Germinal center (tissue), 1 donor: ENCODE measurements around the gene GALNT2.

Source experiments
- DNase-seq: peaks from one replicate; pipeline ENCODE4 v3.0.0; 2012; ENCODE audit warnings: mixed read lengths, low spot score

GALNT2 gene

DNA sequence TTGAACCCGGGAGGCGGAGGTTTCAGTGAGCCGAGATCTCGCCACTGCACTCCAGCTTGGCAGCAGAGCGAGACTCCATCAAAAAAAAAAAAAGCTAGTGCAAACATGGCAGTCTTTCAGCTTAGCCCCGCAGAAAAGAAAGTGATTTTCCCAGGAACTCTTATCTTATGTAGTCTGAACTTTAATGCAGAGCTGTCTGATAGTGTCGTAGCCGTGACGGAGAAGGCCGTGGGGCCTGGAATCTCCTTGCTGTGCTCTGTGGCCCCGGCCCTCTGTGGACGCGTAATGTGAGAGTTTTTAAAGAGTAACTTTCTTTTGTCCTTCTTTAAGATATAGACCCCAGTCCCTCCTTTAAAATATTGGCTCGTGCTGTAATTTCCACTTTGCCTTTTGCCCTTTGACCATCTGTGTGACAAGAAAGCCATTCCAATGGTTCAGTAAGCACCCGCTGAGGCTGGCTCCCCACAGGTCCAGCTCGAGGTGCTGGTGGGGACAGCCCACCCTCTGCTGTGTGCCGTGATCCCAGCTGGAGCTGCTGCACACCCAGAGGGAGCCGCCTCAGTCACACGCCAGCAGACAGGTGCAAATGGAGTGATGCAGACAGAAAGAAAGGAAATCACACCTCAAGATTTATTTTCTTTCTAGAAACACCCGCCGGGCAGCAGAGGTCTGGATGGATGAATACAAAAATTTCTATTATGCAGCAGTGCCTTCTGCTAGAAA, 195.1 kb downstream of the GALNT2 start:
- no peak for DNase-seq

DNA sequence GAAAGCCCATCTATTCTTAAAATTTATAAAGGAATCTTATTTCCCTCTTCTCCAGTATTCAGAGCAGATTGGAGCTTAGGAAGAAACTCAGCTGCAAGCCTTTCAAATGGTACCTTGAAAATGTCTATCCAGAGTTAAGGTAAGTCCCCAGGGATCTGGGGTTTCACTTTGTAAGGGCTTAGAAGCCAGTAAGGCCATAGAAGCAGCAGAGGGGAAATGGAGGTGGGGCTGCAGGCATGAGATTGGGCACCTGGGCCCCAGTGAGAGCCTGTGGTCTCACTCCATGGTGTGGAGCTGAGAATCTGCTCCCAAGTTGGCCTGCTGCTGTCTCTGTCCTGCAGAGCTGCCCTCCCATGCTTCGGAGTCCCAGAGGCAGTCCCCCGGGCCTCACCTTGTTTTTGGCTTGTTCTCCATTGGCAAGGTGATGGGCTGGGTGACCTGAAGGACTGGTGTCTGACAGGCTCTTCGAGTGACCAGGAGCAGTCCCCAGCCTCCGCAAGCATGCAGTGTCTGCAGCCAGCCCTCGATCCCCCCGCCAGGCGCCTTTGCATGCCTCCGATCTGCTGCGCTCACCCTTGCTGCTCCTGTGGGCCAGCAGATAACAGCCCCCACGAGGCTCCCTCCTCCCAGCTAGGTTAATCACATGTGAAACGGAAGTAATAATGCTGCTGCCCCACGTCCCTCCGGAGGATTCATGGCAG, 196.0 kb downstream of the GALNT2 start:
- DNase-seq, result no peak

DNA sequence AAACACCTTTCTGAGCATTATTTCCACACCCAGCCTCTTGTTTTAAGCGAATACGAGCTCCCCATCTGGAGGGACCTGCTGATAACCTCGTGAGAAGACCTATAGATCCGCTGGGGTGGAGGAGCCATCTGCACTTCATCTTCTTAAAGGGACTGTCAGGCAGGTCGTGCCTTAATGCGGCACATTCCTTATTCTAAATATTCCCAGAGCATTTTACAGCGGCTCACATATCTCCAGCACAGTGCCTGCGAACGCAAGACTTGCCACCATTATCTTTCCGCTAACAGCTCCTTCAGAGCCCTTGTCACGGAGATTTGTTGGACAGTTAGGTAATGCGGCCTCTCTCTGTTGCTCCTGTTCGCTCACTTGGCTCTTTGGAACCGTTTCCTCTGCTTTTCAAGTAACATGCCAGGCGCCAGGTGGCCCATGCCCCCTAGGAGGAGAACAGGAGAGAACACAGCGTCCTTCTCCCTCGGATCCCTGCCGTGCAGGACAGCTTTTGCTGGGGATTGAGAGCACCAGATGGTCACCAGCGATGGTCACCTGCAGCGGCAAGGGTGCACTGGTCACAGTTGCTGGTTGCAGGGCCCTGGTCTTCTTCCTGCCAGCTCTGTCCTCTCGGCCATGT, 196.6 kb downstream of the GALNT2 start:
- DNase-seq, result no peak

DNA sequence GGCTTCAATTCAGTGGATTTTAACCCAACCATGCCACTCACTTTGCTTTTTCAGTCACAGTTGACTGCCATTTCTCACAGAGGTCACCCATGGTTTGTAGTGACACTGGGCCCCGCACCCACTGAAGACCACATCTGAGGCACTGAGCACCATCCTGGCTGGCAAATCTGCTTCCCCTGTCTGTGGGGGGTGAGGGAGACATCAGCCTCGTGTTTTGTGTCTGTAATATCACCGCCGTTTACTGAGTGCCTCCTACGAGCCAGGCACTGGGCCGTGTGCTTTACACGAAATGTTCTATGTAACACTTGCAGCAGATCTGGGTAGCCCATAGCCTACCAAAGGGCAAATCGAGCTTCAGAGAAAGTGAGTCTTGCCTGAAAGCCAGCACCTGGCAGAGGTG, 197.3 kb downstream of the GALNT2 start:
- no peak for DNase-seq

DNA sequence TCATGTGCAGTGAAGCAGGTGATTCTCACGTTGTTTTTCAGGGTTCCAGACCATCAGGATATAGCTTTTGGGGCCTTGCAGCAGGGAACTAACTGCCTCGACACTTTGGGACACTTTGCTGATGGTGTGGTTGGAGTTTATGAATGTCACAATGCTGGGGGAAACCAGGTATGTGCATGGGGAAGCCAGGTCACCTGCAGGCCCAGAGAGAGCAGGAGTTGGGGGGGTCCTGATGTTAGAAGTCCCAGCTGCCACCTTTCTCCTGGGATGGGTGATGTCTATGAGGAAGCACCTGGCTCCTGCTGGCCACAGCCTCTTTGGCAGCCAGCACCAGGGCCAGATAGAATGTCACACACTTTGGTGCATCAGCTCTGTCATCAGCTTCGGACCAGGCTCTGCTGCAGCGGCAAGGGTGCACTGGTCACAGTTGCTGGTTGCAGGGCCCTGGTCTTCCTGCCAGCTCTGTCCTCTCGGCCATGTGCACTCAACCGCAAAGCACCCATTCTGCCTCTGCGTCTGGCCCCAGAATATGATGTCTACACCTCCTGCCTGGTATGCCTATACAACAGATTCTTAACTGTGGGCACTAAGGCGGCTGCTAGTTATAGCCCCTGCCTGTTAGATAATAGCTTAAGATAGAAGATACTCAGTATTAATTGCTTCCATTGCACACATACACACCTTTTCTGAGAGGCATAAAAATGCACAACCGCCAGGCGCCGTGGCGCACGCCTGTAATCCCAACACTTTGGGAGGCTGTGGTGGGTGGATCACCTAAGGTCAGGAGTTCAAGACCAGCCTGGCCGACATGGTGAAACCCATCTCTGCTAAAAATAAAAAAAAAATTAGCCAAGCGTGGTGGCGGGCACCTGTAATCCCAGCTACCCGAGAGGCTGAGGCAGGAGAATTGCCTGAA, 198.4 kb downstream of the GALNT2 start:
- no peak for DNase-seq

DNA sequence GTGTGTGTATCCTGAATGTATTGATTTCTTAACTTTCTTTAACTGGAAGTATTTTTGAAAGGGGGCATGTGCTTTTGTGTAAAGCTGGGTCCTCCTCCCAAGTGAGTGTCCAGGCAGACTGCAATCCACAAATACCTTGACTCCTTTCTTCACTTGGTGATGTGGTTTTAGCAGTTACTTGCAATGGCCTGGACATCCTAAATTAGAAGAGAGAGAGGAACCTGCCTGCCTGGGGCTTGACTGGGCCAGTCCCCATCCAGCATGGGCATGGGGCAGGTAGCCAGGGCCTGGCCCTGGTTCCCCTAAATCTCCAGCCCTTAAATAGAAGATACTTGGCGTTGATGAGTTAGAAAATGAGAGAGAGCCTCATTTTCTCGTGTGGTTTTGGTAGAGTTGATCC, 199.4 kb downstream of the GALNT2 start:
- no peak for DNase-seq

DNA sequence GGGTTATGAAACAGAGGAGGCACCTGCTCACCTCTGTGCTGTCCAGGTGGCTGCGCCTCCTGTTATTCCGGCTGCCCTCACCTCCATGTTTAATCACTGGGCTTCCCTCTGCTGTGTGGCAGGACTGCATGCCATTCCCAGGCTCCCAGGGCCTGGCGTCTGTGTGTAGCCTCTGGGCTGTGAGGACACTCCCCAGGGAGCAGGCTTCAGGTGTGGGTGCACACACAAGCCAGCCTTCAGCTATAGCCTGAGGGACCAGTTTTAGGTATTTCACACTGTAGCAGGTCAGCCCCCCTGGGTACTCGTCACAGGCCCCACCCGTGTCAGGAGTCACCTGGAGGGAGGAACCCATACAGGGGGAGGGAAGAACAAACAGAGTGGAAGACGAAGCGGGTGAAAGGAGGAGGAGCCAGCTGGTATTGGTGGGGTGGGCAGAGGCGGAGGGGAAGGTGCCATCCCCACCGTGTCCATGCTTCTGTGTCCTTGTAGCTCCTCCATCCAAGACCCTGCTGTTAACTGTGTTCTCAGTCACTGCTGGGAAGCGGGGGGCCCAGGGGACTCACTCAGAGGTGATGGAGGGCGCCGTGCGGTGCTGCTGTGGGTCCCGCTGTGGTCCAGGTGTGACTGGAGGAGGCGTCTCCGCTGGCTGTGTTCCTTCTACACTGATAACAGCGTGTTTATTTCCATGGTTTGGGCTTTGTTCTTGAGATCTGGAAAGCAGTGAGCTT, 200.5 kb downstream of the GALNT2 start:
- DNase-seq, result no peak

DNA sequence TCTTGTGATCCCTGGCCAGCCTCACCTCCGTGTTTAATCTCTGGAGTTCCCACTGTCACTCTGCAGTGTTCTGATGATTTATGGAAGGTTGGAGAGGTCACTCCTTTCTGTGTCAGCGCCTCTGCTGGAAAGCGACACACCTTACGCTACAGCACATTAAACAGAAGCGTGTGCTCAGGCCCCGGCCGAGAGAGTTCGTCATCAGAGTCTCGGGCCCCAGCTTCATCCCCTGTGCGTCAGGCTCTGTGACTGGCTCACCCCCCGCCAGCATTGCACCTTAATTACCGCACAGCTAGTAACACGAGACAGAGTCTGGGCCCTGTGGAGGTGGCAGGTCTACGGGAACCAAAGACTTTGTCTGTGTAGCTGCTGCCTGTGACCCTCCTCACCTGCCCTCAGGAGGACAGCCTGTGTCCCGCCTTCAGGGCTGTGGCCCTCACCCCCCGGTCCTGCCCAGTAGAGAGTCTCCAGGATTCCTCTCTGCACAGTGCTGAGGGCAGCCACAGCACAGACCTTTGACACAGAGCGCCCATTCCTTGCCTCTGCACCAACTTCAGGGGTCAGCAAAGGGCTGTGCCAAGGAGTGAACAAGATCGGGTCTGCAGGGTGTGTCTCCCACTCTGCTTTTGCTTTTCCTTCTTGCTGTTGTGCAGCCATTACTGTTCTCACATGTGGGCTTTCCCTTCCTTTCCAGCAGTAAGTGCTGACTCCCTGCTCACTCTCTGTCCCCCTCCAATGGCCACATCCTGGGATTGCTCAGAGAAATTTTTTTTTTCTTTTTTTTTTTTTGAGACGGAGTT, 201.5 kb downstream of the GALNT2 start:
- no peak for DNase-seq

DNA sequence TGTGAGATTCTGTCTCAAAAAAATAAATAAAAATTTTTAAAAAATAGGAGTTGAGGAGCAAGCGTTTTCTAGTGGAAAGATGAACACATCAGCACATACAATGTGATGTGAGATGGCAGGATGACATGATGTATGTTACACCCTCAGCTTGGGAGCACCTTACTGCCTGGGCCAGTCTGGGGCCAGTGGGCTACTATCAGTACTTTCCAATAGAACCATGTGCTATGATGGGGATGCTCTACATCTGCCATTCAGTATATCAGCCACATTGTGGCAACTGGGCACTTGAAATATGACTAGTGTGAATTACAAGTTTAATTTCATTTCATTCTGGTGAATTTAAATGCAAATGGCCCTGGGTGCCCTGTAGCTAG, 203.1 kb downstream of the GALNT2 start:
- DNase-seq, result no peak

DNA sequence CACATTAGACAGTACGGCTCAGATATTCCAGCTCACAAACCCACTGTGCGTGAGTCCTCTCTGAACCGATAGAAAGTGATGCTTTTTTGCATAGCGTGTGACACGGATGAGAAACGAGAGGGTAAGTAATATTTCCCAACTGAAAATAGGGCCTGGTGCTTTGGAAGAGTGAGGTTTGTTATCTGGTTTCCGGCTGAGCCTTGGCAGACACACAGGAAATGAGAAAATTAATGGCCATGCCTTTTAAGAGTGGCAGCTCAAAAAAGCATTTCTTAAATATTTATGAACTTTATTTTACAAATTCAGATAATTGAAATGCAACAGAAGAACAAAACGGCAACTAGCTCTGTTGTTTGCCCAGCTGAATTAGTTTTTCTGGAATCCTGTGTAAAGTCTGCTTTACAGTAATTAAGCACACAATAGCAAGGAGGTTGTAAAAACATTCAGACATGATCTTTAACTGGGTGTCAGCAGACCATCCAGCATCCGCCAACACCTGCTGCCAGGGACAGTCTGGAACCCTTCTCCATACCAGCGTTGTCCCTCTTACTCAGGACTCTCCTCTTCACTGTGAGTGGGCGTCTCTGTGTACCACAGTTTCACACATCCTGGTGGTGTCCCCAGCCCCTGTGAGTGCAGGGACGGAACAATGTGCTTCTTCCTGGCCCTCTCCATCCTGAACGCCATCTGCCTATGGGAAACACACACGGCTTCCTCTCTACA, 203.7 kb downstream of the GALNT2 start:
- DNase-seq, result no peak

DNA sequence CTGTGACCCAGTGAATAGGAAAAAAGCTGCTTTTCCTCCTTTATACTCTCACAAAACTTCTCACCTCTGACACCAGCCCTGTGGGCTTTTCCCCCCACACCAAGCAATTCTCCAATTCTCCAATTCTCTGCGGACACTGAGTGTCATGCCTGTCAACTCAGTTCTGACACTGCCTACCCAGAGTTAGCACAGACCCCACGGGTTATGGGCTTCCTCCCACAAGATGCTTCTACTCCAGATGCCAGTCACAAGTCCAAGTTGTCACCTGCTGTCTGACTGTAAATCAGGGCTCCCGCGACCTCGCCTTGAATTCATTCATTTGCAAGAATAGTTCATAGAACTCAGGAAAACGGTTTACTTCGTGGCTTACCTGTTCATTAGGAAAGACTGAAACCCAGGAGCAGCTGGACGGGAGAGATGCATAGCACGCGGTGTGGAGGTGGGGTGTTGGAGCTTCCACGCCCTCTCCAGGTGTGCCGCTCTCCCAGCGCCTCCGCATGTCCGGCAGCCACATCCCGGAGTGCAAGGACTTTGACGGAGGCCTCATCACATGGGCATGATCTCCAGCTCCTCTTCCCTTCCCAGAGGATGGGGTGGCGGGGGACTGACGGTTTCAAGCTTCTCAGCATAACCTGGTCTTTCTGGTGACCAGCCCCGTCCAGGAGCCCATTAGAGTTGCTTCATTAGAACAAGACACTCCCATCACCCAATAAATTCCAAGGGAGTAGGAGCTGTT, 204.4 kb downstream of the GALNT2 start:
- DNase-seq, result no peak

DNA sequence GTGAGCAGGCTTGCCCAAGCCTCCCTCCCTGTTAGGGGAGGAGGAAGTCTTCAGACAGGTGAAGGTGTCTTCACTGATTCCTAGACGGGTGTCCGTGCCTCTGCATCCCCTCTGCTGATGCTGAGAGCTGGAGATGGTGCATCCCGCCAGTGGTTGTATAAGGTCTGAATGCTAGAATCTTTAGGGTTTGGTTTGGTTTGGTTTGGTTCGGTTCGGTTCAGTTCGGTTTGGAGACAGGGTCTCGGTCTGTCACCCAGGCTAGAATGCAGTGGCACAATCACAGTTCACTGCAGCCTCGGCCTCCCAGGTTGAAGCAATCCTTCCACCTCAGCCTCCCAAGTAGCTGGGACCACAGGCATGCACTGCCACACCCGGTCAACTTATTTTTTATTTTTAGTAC, 205.5 kb downstream of the GALNT2 start:
- no peak for DNase-seq

DNA sequence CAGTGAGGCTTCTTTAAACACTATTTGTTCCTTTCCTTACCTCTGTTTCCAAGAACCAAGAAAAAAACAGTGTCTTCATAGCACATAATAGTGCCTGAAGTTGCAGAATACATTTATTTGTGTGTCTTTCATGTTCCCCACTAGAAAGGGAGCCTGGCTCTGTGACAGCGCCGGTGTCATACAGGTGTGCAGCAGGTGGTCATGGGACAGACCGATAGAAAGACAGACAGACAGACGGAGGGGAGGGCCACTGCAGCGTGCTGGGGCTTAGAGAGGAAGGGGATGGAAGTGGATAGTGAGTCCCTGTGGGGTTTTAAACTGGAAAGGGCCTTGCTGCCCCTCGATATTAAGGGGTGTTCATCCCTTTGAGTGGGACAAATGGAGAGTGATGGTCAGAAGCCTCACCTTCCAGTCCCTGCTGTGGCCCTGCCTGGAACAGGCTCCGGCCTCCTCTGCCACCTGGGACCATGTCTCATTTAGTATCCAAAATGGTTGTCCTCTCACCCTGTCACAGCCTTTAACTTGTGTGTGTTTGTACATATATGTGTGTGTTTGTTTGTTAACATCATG, 206.2 kb downstream of the GALNT2 start:
- DNase-seq, result no peak

DNA sequence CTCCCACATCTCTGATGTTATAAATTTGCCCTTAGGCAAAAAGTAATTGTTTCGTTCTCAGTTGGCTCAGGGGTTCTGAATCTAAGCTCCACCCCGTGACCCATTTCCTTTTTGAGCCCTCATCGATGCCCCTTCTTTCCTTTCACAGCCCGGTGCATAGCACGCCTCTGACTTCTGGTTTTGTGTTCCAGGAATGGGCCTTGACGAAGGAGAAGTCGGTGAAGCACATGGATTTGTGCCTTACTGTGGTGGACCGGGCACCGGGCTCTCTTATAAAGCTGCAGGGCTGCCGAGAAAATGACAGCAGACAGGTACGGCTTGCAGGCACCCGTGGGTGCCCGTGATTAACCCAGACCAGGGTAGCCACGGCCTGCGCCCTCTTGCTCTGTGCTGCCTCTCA, 207.2 kb downstream of the GALNT2 start:
- no peak for DNase-seq

DNA sequence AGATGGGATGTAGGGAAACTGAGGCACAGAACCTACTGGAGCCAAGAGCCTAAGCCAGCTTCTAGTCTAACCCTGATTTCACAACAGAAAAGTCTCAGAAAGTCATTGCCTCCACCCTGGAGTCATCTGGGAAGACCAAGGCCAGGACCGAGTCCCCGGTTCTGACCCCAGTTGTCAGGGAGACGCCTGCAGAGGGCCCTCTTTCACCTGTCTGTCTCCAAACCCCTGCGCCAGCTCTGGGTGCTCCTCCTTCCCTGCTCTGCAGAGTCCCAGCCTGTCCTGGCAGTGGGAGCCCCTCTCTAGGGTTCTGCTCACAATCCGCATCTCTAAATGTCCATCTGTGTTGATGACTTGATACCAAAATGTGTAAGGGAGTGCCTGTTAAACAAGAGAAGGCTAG, 209.4 kb downstream of the GALNT2 start:
- no peak for DNase-seq

DNA sequence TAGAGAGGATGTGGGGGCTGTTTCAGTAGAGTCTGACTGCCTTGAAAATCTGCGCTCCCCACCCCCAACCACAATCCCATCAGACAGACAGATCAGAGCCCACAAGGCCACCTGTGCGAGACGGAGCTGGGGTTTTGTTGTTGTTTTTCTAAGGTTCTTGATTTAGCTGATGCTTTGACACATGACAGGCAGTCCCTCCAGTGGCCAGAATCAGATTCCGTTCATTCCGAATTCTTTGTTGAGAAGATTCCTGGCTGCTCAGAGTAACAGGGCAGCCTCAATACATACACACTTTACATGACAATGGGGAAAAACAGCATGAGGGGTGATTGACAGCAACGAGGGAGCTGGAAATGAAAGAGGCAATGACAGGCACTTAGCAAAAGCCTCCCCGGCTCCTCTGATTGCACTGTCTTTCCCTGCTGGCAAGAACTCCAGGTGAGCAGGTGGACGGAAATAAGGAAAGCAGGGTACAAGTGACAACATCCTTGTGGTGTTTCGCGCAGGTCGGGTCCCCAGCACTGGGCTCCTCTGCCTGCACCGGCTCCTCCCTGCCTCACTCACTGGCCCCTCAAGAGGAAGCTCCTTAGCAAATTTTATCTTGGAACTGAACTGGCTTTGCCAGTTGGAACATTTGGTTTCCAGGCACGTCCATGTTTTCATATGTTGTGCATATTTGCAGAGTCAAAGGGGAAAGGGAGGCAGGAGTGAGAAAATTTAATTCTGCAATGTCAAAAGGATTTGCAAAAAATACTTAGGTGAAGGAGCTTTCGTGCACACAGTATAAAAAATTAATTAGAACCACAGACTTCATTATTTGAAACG, 210.4 kb downstream of the GALNT2 start:
- no peak for DNase-seq

DNA sequence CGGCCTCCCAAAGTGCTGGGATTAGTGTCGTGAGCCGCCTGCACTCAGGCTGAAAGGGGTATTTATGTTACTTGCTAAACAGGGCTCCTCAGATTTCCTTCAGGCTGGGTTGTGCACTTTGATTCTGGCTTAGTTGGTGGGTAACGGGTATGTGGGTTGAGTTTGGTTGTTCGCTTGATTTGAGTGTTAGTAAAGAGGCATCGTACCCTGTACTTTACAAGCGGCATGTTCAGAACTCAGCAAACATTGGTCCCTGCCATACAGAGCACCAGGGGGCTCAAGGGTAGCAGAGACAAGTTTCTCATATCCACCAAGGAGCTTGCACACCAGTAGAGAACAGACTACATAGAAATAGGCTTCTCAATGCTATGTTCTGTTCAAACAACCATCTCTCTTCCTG, 211.3 kb downstream of the GALNT2 start:
- DNase-seq, result no peak

DNA sequence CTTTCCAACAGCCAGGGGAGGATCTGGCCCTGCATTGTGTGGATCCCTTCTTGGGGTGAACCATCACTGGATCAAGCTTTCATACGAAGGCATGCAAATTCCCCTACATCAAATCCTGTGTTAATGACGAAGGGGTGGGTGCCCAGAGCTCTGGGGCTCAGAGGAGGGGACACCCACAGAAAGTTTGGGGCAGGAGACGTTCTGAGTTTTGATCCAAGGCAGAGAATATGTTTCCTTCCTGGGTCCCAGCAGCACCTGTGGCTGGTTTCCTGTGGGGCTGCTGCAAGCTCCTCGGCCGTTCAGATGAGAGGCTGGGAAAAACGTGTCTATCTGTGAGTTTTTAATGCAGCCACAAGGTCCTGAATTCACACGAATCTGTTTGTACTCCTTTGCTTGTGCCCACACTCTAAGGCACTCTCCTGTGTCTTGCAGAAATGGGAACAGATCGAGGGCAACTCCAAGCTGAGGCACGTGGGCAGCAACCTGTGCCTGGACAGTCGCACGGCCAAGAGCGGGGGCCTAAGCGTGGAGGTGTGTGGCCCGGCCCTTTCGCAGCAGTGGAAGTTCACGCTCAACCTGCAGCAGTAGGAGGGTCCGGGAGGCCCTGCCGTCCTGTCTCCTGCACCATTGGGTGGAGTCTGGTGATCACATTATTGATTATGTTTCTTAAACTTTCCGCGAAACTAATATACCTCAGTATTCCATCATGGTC, 212.0 kb downstream of the GALNT2 start:
- DNase-seq, result no peak
